GM12878 (cell line): ENCODE data around the gene E2F1. TPM values are rescaled to one million over a fixed set of nuclear protein-coding genes. Genes with fewer than 3 reads are reported as not detected.

ENCODE experiments used
- ATAC-seq: fragments of 200-7000 bp; cut with Tn5 transposase; 3 replicates; pipeline ENCODE4 v1.9.1; 2020; ENCODE audit warnings: mild to moderate bottlenecking, moderate library complexity
- BruUV-seq: library from RNA; stranded (reverse); fragments of 400-500 nt; replicated peaks from 2 replicates; lab custom pipeline; 2021; lab: Mats Ljungman, UMichigan
- CTCF ChIA-PET: fragments of 300-600 bp; sonication (Branson Sonifier 250); formaldehyde crosslinking; extraction: SDS; loops from one replicate; lab custom pipeline; 2021; ENCODE audit warnings: inconsistent platforms; lab: Yijun Ruan, JAX
- POLR2A ChIA-PET: fragments of 350-600 bp; formaldehyde crosslinking; extraction: SDS; loops from one replicate; lab custom pipeline; 2021; ENCODE audit warnings: inconsistent platforms; lab: Charles Lee
- RAD21 ChIA-PET: fragments of 300-600 bp; sonication (Branson Sonifier 250); formaldehyde crosslinking; loops from one replicate; lab custom pipeline; 2023; ENCODE audit warnings: antibody characterized with exemption; ENCODE audit not compliant: unreplicated experiment; lab: Charles Lee
- SMC1A ChIA-PET: fragments of 300-600 bp; sonication (Branson Sonifier 250); formaldehyde crosslinking; loops from one replicate; lab custom pipeline; 2023; ENCODE audit not compliant: unreplicated experiment, uncharacterized antibody; lab: Charles Lee
- DNase-seq: peaks from one replicate; pipeline ENCODE4 v3.0.0-alpha.2; 2011; ENCODE audit warnings: low read depth, low spot score
- FAIRE-seq: peaks from 3 replicates; lab custom pipeline; 2011; peaks lifted over from hg19 to GRCh38; lab: Jason Lieb, UNC
- H2AFZ ChIP-seq: 2 replicates; pipeline ENCODE4 v1.6.0; 2011; ENCODE audit warnings: low read depth, low read length, control low read depth; ENCODE audit not compliant: control insufficient read depth
- H3K27ac ChIP-seq: 2 replicates; pipeline ENCODE4 v1.5.1; 2011; ENCODE audit warnings: control low read depth; ENCODE audit not compliant: control insufficient read depth, insufficient read depth
- H3K27me3 ChIP-seq, 2 experiments: replicated peaks in 1 of 2; 2 replicates each; pipeline versions ENCODE4 v1.6.0 to v1.6.1; 2011; ENCODE audit warnings: low read length in 1 of 2; ENCODE audit not compliant: control insufficient read depth in 2 of 2, insufficient read depth in 2 of 2
- H3K36me3 ChIP-seq, 2 experiments: 2 replicates each; pipeline ENCODE4 v1.5.1; 2011; ENCODE audit warnings: low read length in 1 of 2; ENCODE audit not compliant: control insufficient read depth in 2 of 2, insufficient read depth in 2 of 2
- H3K4me1 ChIP-seq: 2 replicates; pipeline ENCODE4 v1.6.1; 2011; ENCODE audit warnings: mild to moderate bottlenecking, low read length, moderate library complexity, mixed read lengths; ENCODE audit not compliant: control insufficient read depth, insufficient read depth
- H3K4me2 ChIP-seq: 2 replicates; pipeline ENCODE4 v1.6.0; 2011; ENCODE audit warnings: control low read depth; ENCODE audit not compliant: control insufficient read depth, insufficient read depth
- H3K4me3 ChIP-seq: fragments of 200-600 bp; sonication (generic); 2 replicates; pipeline ENCODE4 v1.5.1; 2016
- H3K79me2 ChIP-seq: 2 replicates; pipeline ENCODE4 v1.6.0; 2011; ENCODE audit warnings: low read length; ENCODE audit not compliant: control insufficient read depth, insufficient read depth
- H3K9ac ChIP-seq: 2 replicates; pipeline ENCODE4 v1.8.0; 2011; ENCODE audit warnings: low read length, control low read depth, mixed read lengths; ENCODE audit not compliant: control insufficient read depth, insufficient read depth
- H3K9me3 ChIP-seq: replicated peaks from 3 replicates; pipeline ENCODE4 v1.5.1; 2011; ENCODE audit warnings: mild to moderate bottlenecking, low read length; ENCODE audit not compliant: control insufficient read depth, insufficient read depth
- H4K20me1 ChIP-seq: 2 replicates; pipeline ENCODE4 v1.6.0; 2011; ENCODE audit not compliant: control insufficient read depth, insufficient read depth
- ASH2L ChIP-seq: fragments of 300-600, 200-600 bp; sonication (generic); IDR thresholded peaks from 2 replicates; pipeline ENCODE4 v1.6.1; 2017; ENCODE audit warnings: low read depth, mild to moderate bottlenecking, borderline replicate concordance
- CBX3 ChIP-seq: fragments of 200-600 bp; sonication (generic); IDR thresholded peaks from 2 replicates; pipeline ENCODE4 v1.6.1; 2016; ENCODE audit warnings: low read depth, borderline replicate concordance
- CEBPZ ChIP-seq: fragments of 150-350 bp; IDR thresholded peaks from 2 replicates; pipeline ENCODE4 v1.6.1; 2016; ENCODE audit warnings: low read depth, low read length
- EGR1 ChIP-seq, 2 experiments: IDR thresholded peaks; 1 replicate in 1 of 2; 2 replicates in 1 of 2; pipeline ENCODE4 v1.6.1; 2011 to 2012; ENCODE audit warnings: low read depth in 2 of 2, low read length in 2 of 2, borderline replicate concordance in 1 of 2, mild to moderate bottlenecking in 1 of 2, moderate library complexity in 1 of 2
- EP300 ChIP-seq, 2 experiments: fragments of 150-350 bp in 1 of 2; IDR thresholded peaks; 2 replicates each; pipeline ENCODE4 v1.6.1; 2011 to 2012; ENCODE audit warnings: low read depth in 2 of 2, low read length in 2 of 2, borderline replicate concordance in 1 of 2, improper control_type of control experiment in 1 of 2, inconsistent platforms in 1 of 2; ENCODE audit not compliant: control insufficient read depth in 1 of 2
- GABPA ChIP-seq: IDR thresholded peaks from 2 replicates; pipeline ENCODE4 v1.6.1; 2014; ENCODE audit warnings: antibody characterized with exemption, low read depth, mild to moderate bottlenecking, inconsistent platforms
- MAX ChIP-seq: IDR thresholded peaks from 2 replicates; pipeline ENCODE4 v1.6.1; 2012; ENCODE audit warnings: low read depth, low read length, improper control_type of control experiment
- PBX3 ChIP-seq: IDR thresholded peaks from 2 replicates; pipeline ENCODE4 v1.6.1; 2011; ENCODE audit warnings: mild to moderate bottlenecking, low read depth, low read length, moderate library complexity; ENCODE audit not compliant: insufficient replicate concordance
- POLR2A ChIP-seq: IDR thresholded peaks from 2 replicates; pipeline ENCODE4 v1.6.1; 2011; ENCODE audit warnings: low read depth, mild to moderate bottlenecking, low read length
- SMAD1 ChIP-seq: fragments of 450-650 bp; IDR thresholded peaks from 2 replicates; pipeline ENCODE4 v1.6.1; 2018; ENCODE audit warnings: mild to moderate bottlenecking, low read depth; ENCODE audit not compliant: partially characterized antibody
- SMARCA5 ChIP-seq: fragments of 450-650 bp; IDR thresholded peaks from 2 replicates; pipeline ENCODE4 v1.6.1; 2017; ENCODE audit warnings: mild to moderate bottlenecking
- TCF7 ChIP-seq: IDR thresholded peaks from 2 replicates; pipeline ENCODE4 v1.6.1; 2014; ENCODE audit warnings: antibody characterized with exemption, borderline replicate concordance
- WGBS: methylation state at CpG from one replicate; pipeline ENCODE4 v1.1.6; 2016; ENCODE audit warnings: low lambda C conversion rate; ENCODE audit not compliant: insufficient replicate concordance, insufficient coverage; ENCODE audit errors: missing lambda C conversion rate; 5-methylcytosine and 5-hydroxymethylcytosine counted together
- in situ Hi-C: fragments of 300-500 bp; cut with MboI; formaldehyde crosslinking; loops from 9 replicates; pipeline ENCODE4 v1.14.3; 2018; ENCODE audit warnings: mixed read lengths
- intact Hi-C: fragments of 100-400 bp; cut with micrococcal nuclease; formaldehyde crosslinking; loops from one replicate; pipeline ENCODE4 v1.14.2; 2022; ENCODE audit not compliant: unreplicated experiment
- polyA plus RNA-seq, 11 experiments: library from polyadenylated mRNA; depleted of rRNA in 4 of 11; unstranded in 6 of 11; stranded (reverse) in 5 of 11; fragments of >200 nt; fragmentation: Nextera tagmentation in 4 of 11; fragmentation: Illumina TruSeq in 1 of 11; extraction: Ambion mirVana in 4 of 11; extraction: Trizol in 1 of 11; gene quantifications; 1 replicate in 1 of 11; 2 replicates in 10 of 11; pipeline versions ENCODE4 v1.2.1 to v1.2.3, GENCODE V29; 2011 to 2016; ENCODE audit warnings: inconsistent platforms in 2 of 11, missing spikeins in 2 of 11, low read depth in 1 of 11
- total RNA-seq, 4 experiments: library from RNA; depleted of rRNA in 3 of 4; stranded (reverse); fragments of >200 nt in 3 of 4; fragmentation: Illumina TruSeq in 1 of 4; extraction: Trizol in 1 of 4; gene quantifications; 2 replicates each; pipeline versions ENCODE4 v1.2.1 to v1.2.3, GENCODE V29; 2013 to 2021

The E2F1 gene
- total and polyA plus RNA-seq, 10 of the 15 experiments (the other 5 are each of a cell fraction or from before 2014, with no cell fraction given), result 0.29 to 50.2 (median 19.7) TPM

- H3K9ac ChIP-seq, result peak within 1 kb of the TSS; percentile 73
- peak within 1 kb of the TSS; percentile 72 for H3K4me3 ChIP-seq
- peak within 1 kb of the TSS; percentile 94 for H3K4me2 ChIP-seq
- DNase-seq, result peak; percentile 99
- peak within 1 kb of the TSS; percentile 27 for H3K27ac ChIP-seq
- CTCF ChIA-PET, result interaction anchor here (0.6 to 1.1 kb wide), 4 partner anchors 12 to 53 kb away, joined by 3 to 4 read pairs (median 3); partner anchors contain the start of gene ACTL10
- ATAC-seq, result peak; percentile 99
- peak within 1 kb of the TSS; percentile 97 for H2AFZ ChIP-seq
- POLR2A ChIA-PET, result interaction anchor here (0.6 to 1.9 kb wide), 9 partner anchors 12 to 302 kb away, joined by 3 to 7 read pairs (median 3); partner anchors contain the start of genes ACTL10, CBFA2T2 and CHMP4B
- peak; percentile 100 for FAIRE-seq
- intact Hi-C loops, result no loop called here
- H3K36me3 ChIP-seq, result no peaks in the 10 kb centered on the region
- H3K79me2 ChIP-seq, result peaks cover 5% of the 10 kb centered on the region
- SMC1A ChIA-PET, result interaction anchor here (0.5 to 1.6 kb wide), 4 partner anchors 9 to 94 kb away, joined by 3 read pairs; no protein-coding TSS in a partner anchor
- no peaks in the 10 kb centered on the region for H3K9me3 ChIP-seq
- no peaks in the 10 kb centered on the region for H3K27me3 ChIP-seq
- BruUV-seq, result no TSS peak
- RAD21 ChIA-PET, result interaction anchor here (1.0 to 1.8 kb wide), 7 partner anchors 8 to 92 kb away, joined by 3 to 8 read pairs (median 3); partner anchors contain the start of gene CHMP4B
- H4K20me1 ChIP-seq, result no peaks in the 10 kb centered on the region
- WGBS, result 4% methylated on average over 46 of the region's 46 CpGs
- H3K4me1 ChIP-seq, result peaks cover 9% of the 10 kb centered on the region
- in situ Hi-C loops, result no loop called here
- TF ChIP-seq EP300 (IDR thresholded peaks at IDR 0.05; ENCODE audit: borderline replicate concordance in 1 of 2, control insufficient read depth in 1 of 2, low read depth in 2 of 2, low read length in 2 of 2) (no peak), GABPA (no peak), ASH2L (no peak), SMAD1 (no peak), EGR1 (IDR thresholded peaks at IDR 0.05; ENCODE audit: borderline replicate concordance in 1 of 2, low read depth in 2 of 2, low read length in 2 of 2) (no peak), CEBPZ (peak; percentile 85), PBX3 (peak; percentile 98), SMARCA5 (no peak), TCF7 (no peak), CBX3 (no peak), MAX (peak; percentile 46; the same call in 1 of the 2 replicates), POLR2A (peak; percentile 79)
Measured at GRCh38 chr20:33719989-33720709, 34.0 kb upstream of the E2F1 start, which contains the start of gene PXMP4. Gene PXMP4, minus strand, starts transcription at chr20:33720310. Its CDS starts 103 bp downstream, at chr20:33720207.
